SW 1271 (cell line): ENCODE measurements around the gene MTRFR.
"Not testable (repeated sequence)": the region's sequence is repeated elsewhere in the genome, so short reads cannot be mapped to it uniquely, and the experiment has no call there.

Experiments used
- DNase-seq, 2 experiments: peaks; one replicate each; lab custom pipeline; 2025; lab: John Stamatoyannopoulos, UW

Gene MTRFR

DNA sequence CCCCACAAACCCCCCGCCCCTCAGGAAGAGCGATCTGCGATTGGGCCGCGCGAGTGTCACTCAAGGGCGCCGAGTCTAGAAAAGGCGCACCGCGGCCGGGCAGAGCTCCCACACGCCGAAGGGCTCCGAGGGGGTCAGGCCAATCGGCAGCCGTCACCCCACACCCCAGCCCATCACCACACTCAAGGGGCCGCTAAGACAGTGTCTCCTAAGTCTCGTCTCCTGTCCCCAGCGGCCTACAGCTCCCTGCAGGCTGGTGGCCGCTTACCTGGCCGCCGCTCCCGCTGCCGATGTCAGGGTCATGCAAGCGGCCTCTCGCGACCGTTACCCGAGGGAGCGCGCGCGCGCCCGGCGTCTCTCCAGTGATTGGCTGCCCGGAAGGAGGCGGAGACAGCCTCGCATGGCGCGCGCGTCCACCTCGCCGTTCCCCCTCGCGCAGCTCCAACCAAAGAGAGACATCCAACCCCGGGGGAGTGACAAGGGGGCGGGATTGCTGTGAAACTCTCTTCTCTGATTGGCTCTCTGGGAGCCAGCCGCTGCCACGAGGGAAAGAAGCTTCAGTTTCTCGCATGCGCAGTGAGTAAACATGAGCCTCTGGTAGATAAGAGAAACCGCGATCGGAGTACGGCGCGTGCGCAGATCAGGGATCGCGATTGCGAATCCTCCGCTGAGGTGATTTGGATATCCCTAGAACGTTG lies at the start of gene MTRFR, which contains the start of gene MPHOSPH9:
Gene MTRFR, plus strand, starts transcription at position 630 of the 698 bp plus-strand sequence. CDS start 20,239 bp downstream, outside the sequence.
Gene MPHOSPH9, minus strand, starts transcription at position 335 of the 698 bp plus-strand sequence. CDS start 2,777 bp downstream, outside the sequence.
- peak; percentile 99 to 100 for DNase-seq

DNA sequence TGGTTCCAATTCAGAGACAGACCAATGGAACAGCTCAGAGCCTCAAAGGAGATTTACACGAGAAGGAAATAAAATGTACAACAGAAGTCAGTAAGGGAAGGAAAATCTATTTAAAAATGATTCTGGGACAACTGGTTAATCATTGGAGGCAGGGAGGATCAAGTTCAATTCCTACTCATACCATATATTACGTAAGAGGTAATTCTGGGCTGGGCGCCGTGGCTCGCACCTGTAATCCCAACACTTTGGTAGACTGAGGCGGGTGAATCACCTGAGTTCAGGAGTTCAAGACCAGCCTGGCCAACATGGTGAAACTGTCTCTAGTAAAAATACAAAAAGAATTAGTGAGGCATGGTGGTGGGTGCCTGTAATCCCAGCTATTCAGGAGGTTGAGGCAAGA lies 45.6 kb upstream of the MTRFR start:
- DNase-seq = no peak

DNA sequence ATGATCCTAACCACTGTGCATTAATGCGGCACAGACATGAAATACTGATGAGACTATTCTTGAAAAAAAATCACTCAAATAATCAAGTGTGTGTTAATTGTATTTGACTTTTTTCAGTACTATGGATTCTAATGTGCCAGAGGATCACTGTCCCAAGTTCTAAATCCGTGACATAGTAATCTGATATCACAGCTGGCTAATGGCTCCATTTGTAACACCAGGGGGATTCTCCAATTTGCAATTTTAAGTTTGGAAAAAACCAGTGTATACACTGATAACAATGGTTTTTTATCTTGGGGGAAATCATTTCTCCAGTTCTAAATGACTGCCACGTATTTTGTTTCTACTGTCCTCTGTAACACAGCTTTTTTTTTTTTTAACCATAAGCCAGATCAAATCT lies 33.3 kb upstream of the MTRFR start:
- no peak for DNase-seq

DNA sequence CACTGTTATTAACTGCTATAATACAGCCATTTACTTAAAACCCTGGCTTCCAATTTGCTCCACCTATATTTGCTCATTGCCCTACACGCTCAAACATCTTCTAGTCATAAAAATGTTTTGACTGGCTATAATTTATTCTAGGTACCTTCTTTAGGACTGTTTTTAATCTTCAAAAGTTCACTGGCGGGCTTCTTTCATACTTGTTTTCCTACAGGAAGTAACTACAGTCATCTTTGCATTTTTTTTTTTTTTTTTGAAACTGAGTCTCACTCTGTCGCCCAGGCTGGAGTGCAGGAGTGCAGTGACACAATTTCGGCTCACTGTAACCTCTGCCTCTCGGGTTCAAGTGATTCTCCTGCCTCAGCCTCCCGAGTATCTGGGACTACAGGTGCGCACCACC lies 32.8 kb upstream of the MTRFR start:
- no peak for DNase-seq

DNA sequence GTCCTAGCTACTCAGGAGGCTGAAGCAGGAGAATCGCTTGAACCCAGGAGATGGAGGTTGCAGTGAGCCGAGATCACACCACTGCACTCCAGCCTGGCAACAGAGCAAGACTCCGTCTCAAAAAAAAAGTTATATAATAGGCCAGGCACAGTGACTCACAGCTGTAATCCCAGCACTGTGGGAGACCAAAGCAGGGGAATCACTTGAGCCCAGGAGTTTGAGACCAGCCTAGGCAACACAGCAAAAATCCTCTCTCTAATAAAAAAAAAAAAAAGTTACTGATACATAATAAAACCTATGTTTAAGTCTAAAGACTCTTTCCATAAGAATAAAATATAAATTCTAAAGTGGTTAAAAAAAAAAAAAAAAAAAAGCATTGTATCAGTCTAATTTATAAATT lies 26.4 kb upstream of the MTRFR start:
- DNase-seq = not testable (repeated sequence)

DNA sequence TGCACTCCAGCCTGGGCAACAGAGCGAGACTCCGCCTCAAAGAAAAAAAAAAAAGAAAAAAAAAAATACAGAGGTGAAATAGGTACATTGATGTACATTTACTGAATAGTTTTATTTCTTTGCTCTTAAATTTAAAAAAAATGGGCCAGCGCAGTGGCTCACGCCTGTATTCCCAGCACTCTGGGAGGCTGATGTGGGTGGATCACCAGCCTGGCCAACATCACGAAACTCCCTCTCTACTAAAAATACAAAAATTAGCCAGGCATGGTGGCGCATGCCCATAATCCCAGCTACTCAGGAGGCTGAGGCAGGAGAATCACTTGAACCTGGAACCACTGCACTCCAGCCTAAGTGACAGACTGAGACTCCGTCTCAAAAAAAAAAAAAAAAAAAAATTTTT lies 25.4 kb upstream of the MTRFR start:
- DNase-seq = not testable (repeated sequence)

DNA sequence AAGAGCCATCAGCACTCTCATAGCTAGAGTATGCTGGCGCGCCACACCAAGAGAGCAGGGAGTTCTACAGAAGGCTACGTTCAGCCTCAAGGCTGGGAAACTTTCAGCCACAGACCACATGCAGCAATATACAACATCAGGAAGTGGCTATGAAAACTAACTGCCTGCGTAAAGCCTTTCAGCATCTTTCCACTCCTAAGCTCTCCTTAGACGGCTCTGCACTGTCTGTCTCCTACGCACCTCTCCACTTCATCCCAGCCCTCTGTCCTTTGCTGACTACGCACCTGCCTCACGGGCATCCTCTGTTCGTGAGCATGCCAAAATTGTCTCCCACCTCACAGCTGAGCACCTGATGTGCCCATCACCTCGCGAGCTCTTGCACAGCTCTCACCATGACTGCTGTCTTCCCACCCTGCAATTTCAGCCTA lies 10.0 kb upstream of the MTRFR start:
- DNase-seq = no peak

DNA sequence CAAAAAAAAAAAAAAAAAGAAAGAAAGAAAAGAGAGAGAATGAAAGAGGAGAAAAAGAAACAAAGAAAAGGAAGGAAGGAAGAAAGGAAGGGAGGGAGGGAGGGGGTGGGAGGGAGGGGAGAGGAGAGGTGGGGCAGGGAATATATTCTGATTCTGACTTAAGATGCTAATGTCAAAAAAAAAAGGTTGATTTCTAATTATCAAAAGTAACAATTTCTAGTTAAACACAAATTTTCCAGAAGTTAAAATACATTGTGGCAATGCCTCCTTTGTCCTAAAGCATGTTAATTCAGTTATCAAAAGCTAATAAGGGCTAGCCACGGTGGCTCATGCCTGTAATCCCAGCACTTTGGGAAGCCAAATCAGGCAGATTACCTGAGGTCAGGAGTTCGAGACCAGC lies 7.8 kb upstream of the MTRFR start:
- no peak for DNase-seq

DNA sequence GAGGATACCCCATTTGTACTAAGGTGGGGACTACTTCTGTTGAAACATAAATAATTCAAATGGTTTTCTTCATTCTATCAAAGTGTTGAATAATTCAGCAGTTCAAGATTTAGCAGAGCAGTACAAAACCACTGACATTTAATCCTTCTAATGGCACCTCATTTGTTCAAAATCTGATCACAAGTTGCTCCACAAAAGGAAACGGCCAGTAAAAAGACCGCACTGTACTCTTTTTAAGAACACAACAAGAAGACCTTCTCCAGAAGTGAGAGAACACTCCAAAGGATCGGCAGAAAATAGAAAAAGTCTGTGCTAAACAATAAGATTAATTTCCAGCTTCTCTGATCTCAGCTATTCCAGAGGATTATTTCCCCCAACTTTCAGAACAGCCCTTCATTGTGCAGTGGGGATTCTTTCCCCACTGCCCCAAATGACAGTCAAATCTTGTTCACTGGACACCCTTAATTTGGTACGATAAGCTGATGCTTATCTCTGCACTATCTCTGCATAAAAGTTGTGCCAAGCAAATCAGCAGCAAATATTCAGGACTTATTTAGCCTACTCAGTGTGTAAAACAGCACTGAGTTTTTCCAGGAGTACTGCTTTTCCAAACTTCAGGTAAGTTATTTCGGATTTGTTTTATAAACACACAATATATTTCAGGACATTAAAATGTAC lies 5.5 kb upstream of the MTRFR start:
- no peak for DNase-seq

DNA sequence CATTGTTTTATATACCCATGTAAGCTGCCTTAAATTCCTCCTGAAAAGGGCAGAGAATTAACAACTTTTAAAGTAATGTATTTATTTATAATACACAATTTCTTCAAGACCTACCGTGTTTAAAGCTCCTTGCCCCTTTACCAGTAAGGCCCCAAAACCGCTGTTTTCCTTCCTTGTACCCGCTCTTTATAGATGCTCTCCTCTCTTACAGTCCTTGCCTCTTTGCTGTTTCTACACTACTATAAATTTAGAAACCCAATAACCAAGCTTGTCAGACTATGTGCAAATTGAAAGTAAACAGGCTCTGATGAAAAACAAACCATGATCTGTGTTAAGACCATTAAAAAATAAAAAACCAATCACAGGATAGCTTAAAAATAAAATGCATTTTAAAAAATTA lies 4.2 kb upstream of the MTRFR start:
- DNase-seq = no peak

DNA sequence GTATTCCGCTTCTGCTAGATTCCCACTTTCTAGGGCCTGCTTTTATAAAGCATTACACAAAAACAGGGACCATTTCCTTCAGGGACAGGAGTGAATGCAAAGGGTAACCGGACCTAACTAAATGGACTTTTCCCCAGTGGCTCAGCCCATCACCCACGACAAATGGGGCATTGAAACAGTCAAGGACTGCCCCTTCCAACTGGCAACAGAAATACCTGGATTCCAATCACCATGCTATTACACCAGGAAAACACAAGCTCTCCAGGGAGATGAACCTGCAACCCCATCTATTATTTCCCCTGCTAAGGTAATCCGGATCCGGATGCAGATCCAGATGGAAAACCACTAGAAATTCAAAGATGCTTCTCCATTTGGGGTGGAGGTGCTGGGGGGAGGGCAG lies 1.3 kb upstream of the MTRFR start:
- no peak for DNase-seq

DNA sequence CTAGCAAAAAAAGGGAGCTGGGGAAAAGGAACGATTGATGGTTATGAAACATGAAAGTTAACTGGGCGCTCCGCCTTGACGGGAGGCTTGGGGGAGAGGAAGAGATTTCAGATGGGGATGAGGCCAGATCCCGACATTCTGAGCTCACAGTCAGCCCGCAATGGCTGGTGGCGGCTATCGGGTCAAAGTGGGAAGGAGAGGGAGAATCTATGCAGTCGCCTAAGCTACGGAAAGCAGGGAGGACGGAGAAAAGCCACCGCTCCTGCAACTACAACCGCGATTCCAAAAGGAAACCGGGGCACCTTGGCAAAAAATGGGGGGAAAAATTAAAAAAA lies 797 bp upstream of the MTRFR start:
- DNase-seq = no peak

DNA sequence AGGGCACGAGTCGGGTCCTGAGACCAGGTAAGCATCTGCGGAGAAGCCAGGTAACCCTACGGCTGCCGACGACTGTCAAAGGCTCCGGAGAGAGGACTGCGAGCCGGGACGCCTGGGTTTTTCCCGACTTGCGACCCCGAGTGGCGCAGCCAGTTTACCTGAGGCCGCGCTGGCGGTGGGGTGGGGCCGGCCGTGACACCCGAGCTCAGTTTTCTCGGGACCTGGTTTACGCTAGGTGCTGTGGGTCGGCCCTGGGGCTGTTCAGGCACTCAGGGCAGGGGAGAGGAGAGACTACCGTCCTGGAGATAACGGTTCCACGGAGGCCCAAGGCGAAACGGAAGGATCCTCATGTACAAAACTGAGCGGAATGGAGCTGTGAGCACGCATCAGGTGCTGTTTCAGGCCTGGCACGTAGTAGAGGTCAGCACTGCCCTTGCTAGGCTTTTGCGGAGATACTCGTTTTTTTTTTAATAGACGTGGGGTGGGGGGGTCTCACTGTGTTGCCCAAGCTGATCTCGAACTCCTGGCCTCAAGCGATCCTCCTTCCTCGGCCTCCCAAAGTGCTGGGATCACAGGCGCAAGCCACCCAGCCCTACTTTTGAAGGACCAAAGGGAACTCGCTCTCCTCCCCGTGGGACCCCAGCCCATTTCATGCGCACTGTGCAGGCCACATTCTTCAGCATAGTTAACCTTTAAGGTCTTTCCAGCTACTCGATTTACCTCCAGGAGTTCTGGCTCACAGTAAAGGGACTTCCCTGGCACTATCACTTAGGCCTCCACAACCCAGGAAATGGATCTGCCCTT lies 471 bp downstream of the MTRFR start:
- DNase-seq = no peak

DNA sequence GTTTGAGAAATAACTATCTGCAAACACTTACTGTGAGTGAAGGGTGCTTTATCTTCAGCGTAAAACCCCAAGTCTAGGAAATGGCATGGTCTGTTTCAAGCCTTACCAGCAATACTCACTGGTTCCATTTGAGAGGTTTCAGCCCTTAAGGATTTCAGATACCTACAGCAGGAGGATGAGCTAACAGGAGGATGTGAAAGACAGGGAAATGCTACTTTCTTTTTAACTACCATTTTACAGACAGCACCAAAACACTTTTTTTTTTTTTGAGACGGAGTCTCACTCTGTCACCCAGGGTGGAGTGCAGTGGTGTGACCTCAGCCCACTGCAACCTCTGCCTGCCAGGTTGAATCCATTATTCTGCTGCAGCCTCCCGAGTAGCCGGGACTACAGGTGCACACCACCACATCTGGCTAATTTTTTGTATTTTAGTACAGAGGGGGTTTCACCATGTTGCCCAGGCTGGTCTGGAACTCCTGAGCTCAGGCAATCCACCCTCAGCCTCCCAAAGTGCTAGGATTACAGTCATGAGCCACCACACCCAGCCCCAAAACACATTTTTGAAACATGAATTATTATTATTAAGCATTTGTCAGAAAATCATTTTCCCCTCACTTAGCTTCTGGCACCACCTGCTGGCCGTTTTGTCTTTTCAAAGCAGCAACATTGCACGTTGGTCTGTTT lies 4.6 kb downstream of the MTRFR start:
- peak in 1 of 2 experiments; percentile 47 for DNase-seq

DNA sequence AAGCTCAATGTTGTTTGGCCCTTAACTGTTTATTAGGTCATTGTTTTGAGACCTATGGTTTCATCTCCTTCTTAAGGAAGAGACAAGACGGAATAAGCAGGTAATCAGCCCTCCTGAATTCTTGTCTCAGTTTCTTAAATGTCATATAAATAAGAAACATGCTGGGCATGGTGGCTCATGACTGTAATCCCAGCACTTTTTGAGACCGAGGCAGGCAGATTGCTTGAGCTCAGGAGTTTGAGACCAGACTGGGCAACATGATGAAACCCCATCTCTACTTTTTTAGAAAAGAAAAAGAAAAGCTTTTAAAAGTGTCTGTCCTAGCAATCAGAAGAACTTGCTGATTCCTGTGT lies 5.1 kb downstream of the MTRFR start:
- no peak for DNase-seq

DNA sequence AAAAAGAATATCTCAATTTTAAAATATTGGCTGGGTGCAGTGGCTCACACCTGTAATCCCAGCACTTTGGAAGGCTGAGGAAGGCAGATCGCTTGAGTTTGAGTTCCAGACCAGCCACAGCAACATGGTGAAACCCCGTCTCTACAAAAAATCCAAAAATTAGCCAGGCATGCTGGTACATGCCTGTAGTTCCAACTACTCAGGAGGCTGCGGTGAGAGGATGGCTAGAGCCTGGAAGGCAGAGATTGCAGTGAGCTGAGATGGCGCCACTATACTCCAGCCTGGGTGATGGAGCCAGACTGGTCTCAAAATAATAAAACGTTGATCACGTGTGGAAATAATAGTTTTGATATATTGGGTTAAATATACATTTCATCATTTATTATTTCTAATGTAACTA lies 5.7 kb downstream of the MTRFR start:
- no peak for DNase-seq

DNA sequence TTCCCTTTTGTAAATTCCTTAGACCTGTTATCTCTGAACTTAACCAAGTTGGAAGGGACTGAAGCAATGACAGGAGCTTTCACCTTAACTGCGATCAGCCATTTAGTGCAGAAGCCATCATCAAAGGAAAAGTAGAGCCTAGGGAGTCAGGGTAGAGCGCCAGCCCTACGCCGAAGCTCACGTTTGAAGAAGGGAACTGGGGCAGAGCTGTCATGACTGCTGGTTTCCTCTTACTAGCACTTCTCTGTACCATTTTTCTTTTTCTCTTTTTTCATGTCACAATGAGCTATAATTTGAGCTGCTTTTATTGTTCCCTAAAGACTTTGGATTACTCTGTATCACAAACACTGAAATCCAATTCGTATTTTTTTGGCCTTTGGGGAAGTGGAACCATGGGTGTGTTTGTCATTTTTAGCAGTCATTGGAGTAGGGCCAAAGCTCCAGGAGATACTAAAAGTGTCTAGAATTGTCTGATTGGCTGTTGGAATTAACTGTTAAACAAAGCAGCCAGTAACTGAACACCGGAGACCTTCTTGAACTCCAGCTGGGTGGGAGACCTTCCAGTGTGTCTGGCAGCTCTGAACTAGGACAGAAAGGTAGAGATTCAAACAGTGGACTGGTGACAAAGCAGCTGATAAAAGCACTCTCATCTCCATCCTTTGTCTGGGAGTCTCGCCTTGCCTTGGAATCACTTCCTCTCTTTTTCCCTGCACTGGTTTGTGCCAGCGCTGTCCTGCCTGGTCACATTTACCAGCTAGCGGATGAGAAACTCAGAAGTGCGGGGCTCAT lies 9.1 kb downstream of the MTRFR start:
- DNase-seq = no peak

DNA sequence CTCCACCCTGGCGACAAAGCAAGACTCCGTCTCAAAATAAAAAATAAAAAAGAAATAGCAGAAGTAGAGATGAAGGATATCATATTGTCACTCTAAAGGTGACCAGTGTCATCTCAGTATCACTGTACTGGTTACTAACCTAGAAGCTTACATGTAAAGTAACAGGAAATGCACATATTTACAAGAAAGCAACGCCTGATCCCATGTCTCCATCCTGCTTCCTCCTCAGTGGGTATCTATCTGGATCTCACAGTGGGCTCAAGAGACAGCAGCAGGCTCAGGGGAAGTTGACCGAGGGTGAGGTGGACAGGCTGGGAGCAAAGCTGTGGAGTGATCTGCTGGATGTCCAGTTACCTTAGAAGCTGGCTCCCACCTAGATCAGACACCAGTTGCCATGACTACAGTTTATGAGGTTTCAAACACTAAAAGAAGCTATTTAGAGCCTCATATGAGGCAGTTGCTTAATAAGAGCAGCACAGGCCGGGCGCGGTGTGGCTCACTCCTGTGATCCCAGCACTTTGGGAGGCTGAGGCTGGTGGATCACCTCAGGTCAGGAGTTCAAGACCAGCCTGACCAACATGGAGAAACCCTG lies 10.5 kb downstream of the MTRFR start:
- no peak for DNase-seq

DNA sequence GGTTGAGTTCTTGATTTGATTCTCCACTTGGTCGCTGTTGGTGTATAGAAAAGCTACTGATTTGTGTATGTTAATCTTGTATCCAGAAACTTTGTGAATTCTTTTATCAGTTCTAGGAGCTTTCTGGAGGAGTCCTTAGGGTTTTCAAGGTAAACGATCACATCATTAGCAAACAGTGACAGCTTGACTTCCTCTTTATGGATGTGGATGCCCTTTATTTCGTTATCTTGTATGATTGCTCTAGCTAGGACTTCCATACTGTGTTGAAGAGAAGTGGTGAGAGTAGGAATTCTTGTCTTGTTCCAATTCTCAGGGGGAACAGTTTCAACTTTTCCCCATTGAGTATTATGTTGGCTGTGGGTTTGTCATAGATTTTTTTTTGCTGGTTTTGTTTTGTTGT lies 12.4 kb downstream of the MTRFR start:
- no peak for DNase-seq

DNA sequence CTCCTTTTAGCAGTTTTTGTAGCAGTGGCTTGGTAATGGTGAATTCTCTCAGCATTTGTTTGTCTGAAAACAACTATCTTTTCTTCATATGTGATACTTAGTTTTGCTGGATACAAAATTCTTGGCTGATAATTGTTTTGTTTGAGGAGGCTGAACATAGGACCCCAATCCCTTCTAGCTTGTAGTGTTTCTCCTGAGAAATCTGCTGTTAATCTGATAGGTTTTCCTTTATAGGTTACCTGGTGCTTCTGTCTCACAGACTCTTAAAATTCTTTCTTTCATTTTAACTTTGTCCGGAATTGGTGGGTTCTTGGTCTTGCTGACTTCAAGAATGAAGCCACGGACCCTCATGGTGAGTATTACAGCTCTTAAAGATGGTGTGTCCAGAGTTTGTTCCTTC lies 14.9 kb downstream of the MTRFR start:
- DNase-seq = not testable (repeated sequence)
